ENCODE measurements around the gene PRKCE.
"Not testable (repeated sequence)": the region's sequence is repeated elsewhere in the genome, so short reads cannot be mapped to it uniquely, and the experiment has no call there.

The PRKCE gene

DNA sequence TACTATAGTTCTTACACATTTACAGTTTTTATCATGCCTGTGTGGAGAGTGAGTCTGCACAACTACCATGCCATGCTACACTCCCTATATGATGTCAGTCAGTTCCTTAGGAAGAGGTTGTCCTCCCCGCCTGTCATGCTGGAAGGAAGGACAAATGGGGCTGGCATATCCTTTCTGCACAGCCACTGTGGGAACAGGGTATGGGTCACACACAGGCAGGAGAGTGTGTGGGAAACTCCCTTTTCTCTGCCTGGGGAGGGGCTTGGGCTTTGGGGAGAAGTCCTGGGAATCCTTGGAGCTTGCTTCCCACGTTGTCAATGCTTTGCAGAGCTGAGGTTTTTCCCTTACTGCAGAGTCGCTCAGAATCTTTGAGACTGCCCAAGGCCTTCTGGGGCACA is 232.1 kb downstream of the PRKCE start:
- DNase-seq (ENCODE audit: low read depth in 2 of 2, low spot score in 1 of 2): no peak

DNA sequence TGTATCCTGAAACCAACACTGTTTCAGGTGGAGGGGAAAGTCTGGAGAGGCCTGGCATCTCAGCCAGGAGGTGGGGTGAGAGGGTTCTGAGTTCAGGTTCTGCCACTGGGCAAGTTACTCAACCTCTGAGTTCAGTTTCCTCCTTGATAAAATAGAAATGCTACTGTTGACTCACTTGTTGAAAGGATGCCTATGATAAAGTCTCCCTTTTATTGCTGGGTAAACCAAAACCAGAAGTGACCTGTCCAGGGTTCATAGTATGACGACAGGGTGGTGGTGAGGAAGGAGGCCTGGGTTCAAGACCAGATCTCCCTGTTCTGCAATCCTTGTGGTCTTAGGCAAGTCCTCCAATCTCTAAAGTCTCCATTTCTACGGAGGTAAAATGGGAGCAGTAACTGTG is 232.7 kb downstream of the PRKCE start:
- no peak for DNase-seq (ENCODE audit: low read depth in 2 of 2, low spot score in 1 of 2)

DNA sequence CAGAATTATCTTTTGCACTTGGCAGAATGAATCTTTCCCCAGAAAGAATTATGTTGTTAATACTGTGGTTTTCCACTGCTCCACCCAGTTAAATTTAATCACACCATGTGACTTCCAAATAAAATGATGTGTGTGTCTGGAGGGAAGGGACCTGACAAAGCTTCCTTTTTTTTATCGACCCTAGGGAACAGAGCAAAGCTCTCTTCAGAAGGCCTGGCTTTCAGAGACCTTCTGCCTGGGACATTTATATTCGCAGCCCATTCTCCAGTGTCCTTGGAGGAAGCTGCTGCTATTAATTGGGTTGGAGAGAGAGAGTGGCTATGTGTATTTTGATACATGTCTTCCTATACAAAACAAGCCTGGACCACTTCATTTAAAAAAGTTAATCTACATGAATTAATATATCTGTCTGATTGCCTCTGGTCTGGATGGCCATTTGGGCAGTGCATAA is 233.7 kb downstream of the PRKCE start:
- no peak for DNase-seq (ENCODE audit: low read depth in 2 of 2, low spot score in 1 of 2)

DNA sequence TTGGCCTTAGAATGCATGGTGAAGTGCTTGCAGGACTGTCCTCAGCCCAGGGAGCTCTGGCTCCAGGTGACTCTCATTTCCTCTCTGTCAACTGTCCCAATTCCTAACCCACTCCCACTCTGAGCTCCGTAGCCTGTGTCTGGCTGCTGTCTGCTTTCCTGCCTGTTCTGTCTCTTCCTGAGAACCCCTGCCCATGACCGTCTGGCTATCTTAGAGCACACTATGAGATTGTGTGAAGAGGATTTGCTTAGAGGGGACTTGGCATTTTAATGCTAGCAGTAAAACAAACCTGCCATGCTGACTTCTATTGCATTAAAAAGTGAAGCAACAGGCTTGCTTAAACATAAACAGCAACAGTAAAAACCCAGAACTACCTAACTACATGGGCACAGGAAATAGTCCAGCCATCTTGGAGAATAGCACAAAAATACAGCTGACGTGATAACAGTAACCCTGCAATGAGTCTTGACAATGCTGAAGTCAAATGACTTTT is 234.7 kb downstream of the PRKCE start:
- DNase-seq (ENCODE audit: low read depth in 2 of 2, low spot score in 1 of 2): no peak

DNA sequence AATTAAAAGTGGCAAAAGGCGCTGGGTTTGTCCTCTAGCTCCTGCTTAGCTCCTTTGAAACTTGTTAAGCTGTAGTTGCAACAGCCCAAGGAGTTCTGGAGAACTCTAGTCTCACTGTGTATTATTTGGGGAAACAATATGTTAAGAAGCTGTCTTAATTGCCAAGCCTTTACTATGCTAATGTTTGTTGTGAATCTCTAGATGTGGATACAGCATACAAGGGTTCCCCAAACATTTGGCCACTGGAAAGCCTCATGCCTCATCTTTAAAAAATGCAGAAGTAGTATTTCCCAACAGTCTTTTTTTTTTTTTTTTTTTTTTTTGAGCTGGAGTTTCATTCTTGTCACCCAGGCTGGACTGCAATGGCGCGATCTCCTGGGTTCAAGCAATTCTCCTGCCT is 236.7 kb downstream of the PRKCE start:
- DNase-seq (ENCODE audit: low read depth in 2 of 2, low spot score in 1 of 2): no peak

DNA sequence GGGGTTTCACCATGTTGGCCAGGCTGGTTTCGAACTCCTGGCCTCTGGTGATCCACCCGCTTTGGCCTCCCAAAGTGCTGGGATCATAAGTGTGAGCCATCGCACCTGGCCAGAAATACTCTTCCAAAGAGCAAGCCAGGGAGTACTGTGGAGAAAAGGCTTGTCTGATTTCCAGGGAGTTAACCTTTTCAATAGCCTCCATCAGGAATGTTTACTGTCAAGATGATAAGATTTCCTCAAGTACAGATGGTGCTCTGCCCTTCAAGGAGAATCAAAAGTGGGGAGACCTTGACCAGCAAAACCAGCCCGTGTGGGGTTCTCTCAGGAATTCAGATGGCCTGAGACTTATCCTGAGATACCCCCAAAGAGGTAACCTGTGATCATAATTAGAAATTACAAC is 237.2 kb downstream of the PRKCE start:
- no peak for DNase-seq (ENCODE audit: low read depth in 2 of 2, low spot score in 1 of 2)

DNA sequence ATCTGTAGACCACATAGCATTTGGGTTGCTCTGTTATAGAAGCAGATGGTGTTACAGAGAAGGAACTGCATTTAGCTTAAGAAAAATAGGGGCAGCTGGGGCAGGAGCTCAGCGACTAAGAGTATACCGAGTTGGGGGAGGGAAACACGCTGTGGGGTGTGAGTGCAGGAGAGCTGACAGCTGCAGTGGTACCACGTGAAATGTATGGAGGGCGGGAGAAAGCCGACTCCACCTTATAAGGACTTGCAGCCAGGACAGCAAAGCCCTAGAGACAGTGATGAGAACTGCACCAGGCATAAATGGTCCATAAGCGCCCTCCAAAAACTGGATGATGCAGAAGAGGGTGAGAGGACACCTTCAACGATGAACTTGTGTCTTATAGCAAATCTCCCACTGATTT is 237.6 kb downstream of the PRKCE start:
- no peak for DNase-seq (ENCODE audit: low read depth in 2 of 2, low spot score in 1 of 2)

DNA sequence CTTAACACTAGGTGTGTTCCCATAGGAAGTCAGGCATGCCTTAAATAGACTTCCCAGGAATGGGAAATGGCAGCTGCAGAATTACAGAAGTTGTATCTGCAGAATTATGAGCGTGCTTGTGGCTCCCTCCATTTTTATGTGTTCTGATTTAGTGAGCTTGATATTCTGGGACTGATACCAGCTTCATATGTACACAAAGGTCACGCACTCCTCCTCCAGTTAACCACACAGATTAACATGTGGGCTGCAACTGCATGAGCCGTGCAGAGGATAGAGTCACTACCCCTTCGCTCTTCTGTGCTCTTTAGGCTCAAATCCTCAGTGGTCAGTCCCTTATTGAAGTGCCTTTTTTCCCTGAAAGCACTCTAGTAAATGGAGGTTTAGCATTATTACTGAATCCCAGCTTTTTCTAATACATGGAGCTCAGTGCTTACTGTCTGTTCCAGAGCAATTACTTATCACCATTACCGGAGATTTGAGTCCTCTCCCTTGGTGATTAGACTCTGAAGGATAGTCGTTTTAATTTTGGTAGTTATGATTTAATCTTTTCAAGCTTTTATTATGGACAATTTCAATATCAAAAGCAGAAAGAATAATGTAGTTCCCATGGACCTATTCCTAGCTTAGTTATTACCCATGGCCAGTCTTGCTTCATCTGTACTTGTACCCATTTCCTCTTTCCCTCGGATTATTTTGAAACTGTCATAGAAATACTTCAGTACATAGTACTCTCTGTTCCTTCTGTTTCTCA is 238.3 kb downstream of the PRKCE start:
- no peak for DNase-seq (ENCODE audit: low read depth in 2 of 2, low spot score in 1 of 2)

DNA sequence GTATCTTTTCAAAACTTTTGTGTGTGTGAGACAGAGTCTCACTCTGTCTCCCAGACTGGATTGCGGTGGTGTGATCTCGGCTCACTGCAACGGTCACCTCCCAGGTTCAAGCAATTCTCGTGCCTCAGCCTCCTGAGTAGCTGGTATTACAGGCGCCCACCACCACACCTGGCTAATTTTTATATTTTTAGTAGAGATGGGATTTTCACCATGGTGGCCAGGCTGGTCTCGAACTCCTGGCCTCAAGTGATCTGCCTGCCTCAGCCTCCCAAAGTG is 238.8 kb downstream of the PRKCE start:
- not testable (repeated sequence) for DNase-seq (ENCODE audit: low read depth in 2 of 2, low spot score in 1 of 2)

DNA sequence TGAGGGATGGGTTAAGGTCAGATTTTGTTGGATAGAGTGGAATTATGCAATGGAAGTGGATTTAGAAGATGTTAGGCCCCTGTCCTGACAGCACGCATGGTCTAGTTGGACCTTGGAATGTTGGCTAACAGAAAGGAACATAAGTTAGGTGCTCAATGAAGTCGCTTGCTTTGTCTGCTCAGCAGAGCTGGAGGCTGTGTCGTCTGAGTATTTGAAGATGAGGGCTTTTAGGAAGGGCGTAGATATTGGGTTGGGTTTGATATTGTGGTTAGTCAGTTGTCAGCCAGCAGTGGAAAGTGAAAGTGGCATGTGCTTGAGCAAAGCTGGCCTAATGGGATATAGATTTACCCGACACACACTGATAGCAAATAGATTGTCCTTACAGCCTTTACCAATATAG is 239.3 kb downstream of the PRKCE start:
- no peak for DNase-seq (ENCODE audit: low read depth in 2 of 2, low spot score in 1 of 2)

DNA sequence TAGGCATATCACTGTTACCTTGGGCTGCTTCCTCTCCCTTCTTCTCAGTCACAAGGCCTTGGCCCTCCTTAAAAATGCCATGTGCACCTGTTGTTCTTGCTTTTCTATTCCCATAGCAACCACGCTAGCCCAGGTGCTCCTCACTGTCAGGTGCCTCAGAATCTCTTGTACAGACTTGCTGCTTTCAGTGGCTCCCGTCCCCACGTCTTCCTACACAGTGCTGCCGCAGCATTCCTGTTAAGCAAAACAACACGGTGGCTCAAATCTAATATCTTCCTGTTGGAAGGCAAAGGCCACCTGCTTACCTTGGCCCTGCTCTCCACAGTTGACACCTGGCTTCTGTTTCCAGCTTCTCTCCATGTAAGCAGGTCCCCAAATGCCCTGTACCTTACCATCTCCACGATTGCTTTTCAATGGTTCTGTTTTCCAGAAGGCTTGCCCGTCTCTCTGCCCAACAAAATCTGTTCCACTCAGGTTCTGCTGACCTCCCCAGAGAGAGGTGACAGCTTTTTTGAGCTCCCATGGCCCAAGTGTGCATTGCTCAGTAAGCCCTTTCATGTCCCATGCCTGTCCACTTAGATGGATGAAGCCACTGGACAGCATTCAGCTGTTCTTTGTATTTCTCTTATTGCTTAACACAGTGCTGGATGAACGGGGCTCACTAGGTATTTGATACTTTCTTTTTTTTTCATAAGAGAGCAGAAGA is 240.4 kb downstream of the PRKCE start:
- no peak for DNase-seq (ENCODE audit: low read depth in 2 of 2, low spot score in 1 of 2)

DNA sequence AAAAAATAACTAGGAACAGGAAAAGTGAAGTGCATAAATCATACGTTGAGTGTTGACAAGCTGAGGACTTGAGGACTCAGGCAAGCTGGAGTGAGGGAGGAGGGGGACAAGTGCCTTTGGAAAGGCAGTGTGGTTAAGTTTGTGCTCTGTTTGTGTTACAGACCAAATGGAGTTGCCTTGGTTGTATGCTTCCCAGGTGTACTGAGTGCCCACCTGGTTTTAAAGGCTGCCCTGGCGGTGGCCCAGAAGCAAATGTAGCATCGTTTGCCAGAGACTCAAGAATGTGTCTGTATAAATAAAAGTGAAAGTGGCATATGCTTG is 240.9 kb downstream of the PRKCE start:
- no peak for DNase-seq (ENCODE audit: low read depth in 2 of 2, low spot score in 1 of 2)

DNA sequence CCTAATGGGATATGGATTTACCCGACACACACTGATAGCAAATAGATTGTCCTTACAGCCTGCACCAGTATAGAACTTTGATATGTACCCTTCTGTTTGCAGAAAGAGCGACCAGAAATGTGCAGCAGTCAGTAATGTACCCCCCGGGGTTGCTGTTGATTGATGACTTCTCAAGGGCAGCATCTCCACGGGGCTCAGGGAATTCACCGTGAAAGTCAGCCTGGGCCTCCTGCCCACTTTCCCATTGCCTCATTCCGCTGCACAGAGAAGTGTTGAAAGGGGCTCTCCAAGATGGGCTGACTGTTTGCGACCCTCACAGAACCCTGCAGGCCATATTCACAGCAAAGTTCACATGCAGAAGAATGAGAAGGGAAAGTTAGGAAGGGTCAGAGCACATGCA is 241.3 kb downstream of the PRKCE start:
- no peak for DNase-seq (ENCODE audit: low read depth in 2 of 2, low spot score in 1 of 2)

DNA sequence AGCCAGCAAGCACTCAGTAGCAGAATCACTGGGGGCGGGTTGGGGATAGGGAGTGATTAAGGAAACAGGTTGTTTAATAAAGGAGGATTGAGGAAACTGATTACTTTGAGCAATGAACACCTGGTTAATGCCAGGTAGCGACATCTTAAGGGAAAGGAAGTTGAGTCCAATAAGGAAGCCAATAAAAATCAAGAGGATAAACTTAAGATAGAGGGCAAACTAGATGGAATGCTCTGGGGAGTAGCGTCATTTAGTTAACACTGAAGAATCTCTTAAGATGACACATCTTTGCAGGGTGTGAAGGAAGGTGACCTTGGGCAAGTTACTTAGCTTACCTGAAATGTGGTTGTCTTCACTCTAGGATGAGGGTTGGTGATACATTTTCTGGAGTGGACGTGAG is 242.7 kb downstream of the PRKCE start:
- DNase-seq (ENCODE audit: low read depth in 2 of 2, low spot score in 1 of 2): no peak

DNA sequence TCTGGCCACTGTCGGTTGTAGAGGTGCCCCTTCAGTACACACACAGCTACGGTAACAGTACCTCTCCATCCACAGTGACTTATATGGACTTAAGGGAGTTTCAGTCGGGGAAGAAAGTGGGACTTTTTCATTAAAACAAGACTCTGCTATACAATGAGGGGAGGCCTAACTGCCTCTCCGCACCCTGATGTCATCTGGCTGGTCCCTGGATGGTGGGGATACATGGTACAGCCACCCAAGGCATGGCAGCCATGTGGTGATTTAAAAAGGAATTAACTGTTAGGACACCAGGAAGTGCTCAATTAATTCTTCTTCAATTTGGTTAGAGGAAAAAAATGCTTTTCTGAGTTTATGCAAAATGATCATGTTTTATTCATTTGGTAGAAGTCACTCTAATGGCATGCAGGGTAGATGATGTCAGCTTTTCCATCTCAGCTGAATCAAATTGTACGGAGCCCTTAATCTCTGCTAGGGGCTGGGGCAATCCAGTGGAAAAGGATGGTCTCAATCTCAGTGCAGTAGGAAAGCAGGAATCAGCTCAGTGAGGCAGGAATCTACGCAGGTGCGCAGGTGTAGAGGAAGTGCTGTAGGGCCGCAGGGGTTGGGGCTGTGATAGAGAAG is 243.9 kb downstream of the PRKCE start:
- no peak for DNase-seq (ENCODE audit: low read depth in 2 of 2, low spot score in 1 of 2)

DNA sequence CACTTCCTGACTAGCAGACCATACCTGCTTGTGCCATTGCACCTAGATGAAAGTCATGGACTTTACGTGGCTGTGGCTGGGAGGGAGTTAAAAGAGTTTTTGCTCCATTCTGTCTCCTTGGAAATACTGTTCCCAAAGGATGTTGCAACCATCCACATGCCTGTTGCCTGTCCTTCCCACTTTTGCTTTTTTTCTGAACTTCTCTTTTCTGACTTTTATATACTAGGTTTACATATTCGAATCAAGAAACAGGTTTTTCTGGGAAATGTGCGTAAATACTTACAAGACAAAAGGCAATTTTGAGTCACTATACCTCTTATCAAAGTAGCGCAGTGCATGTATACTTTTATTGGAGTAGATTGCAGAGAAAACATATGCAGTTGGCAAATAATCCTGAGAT is 244.8 kb downstream of the PRKCE start:
- DNase-seq (ENCODE audit: low read depth in 2 of 2, low spot score in 1 of 2): no peak

DNA sequence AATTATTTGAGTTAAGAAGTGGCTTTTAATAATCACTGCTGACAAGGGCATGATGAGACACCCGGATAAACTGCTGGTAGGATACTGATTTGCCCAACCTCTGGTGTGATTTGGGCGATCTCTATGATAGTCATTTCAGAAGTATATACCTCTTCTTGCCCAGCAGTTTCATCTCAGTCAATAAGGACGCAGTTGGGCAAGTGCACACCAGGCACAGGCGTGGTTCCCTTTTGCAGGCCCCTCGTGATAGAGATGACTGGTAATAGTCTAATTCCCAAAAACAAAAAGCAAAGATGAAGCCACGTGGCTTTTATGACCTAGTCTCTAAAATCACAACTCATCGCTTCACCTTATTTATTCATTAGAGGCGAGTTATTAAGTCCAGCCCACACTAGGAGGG is 246.4 kb downstream of the PRKCE start:
- no peak for DNase-seq (ENCODE audit: low read depth in 2 of 2, low spot score in 1 of 2)

DNA sequence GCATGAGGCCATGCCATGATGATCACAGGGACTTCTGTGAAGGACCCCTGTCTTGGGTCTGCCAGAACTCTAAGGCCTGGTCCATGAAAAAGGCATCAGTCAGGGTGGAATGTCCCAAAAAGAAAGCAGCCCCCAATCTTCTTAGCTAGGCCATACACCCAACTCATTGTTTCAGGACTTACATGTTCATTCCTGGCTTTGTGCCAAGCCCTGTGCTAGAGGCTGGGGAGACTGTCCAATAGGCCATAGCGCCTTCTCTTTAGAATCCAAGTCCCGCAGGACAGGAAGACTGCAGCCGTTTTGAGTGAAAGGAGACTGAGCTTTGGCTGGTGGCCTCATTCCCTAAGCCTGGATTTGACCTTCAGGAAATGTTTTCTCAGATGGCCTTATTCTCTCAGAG is 247.3 kb downstream of the PRKCE start:
- no peak for DNase-seq (ENCODE audit: low read depth in 2 of 2, low spot score in 1 of 2)

DNA sequence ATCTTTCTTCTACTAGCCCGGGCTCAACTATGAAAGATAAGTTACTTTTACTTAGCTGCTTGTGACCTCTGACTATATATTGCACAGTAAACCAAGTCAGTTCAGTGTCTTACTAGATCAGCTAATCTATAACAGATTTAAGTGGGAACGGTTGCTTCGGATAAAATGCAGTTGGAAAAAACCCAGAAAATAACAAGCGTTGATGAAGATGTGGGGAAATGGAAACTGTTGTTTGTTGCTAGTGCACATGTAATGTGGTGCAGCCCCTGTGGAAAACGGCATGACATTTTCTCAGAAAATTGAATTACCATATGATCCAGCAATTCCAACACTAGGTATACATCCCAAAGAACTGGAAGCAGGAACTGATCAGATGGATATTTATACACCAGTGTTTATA is 248.5 kb downstream of the PRKCE start:
- no peak for DNase-seq (ENCODE audit: low read depth in 2 of 2, low spot score in 1 of 2)

DNA sequence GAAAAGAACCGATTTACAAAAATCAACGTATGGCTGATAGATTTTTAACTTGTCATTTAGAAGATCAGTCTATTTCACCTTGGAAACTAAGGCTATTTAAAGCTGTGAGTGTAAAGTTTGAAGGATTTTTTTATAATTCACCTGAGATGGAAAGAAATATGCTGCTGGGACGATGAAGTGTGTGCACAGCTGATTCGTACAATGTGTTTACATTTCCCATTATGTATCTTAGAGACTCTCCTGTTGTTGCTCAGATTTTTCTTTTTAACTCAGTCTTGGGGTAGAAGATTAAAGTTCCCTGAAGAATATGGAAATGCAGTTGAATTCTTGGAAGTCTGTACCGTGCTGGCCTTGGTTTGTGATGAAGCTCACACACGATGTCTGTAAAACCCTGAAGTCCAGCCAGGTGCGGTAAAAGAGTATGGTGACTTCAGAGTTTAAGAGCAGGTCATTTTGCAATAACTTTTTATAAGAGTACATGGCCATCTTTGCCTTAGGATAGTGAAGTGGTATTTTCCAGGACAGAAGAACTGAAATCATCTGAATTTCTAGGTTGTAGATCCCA is 250.1 kb downstream of the PRKCE start:
- DNase-seq (ENCODE audit: low read depth in 2 of 2, low spot score in 1 of 2): no peak

DNA sequence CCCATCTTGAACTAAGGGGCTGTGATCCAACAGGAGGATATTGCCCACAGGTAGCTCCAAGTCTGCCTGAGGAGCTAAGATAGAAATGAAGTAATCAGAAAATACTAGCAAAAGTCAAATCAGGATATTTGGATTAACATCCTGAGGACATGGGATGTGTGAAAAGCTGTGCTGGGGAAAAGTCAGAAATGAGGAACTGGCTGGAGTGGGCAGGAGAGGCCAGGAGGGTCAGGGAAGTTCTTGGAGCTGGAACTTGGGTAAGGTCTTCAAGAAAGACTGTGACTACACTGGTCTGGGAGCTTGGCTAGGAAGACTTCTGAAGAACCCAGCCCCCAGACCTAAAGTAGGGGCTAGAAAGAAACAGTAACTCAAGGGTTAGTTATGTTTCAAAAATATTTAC is 250.9 kb downstream of the PRKCE start:
- DNase-seq (ENCODE audit: low read depth in 2 of 2, low spot score in 1 of 2): no peak

DNA sequence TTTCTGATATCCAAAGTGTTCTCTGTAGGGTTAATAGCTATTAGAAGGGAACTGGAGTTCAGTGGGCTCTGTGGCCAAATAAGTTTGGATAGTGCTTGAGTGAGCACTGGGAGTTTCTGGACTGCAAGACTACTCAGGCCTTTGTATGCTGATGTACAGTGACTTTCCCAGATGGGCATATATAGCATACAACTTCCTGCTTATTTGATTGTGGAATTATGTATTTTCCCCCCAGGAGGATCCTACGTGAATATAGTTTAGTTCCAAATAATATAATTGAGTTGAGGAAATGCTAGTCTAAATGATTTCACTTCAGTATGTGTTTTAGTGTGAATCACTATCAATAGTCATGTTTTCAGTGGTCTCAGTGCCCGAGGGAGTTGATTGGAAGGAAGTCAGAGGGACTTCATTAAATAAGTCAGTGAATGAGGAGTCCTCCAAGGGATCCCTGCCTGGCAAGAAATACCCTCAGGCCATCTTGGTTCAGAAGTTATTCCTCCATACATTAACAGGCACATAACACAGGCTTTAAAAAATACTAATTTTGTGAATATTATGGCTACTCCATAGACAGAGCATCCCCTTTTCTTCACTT is 251.4 kb downstream of the PRKCE start:
- DNase-seq (ENCODE audit: low read depth in 2 of 2, low spot score in 1 of 2): no peak
